Stimulated activated CD8-positive, alpha-beta memory T cell treated with anti-CD3 and anti-CD28 coated beads, Interleukin-2, amount 100 ng/mL, for 48 hours (primary cell): Measurements from ENCODE around the gene CCR9.
"Not testable (repeated sequence)": the region's sequence is repeated elsewhere in the genome, so short reads cannot be mapped to it uniquely, and the experiment has no call there.

Experiments
- DNase-seq, 2 donors: peaks; one replicate each; pipeline ENCODE4 v3.0.0-alpha.2; 2020; ENCODE audit warnings: low read depth in 2 of 2

CCR9 gene

GRCh38 chr3:45885979-45886705 is at the start of gene CCR9:
Gene CCR9 (plus strand): TSS chr3:45886543. CDS start chr3:45894934, 8,391 bp downstream.
- DNase-seq: no peak

GRCh38 chr3:45838466-45838865 is 47.9 kb upstream of the CCR9 start:
- no peak for DNase-seq

GRCh38 chr3:45841420-45841756 is 45.0 kb upstream of the CCR9 start:
- no peak for DNase-seq

GRCh38 chr3:45841757-45842491 is 44.4 kb upstream of the CCR9 start, which contains the start of gene LZTFL1:
Gene LZTFL1 (minus strand): TSS chr3:45842119. CDS start chr3:45841991, 128 bp downstream.
- peak; percentile 73 to 79 for DNase-seq

- no peak for DNase-seq
These were observed 43.3 kb upstream of the CCR9 start for GRCh38 chr3:45842851-45843625.

- no peak for DNase-seq
These were observed 41.7 kb upstream of the CCR9 start for GRCh38 chr3:45844616-45845015.

- no peak for DNase-seq
These were observed 38.0 kb upstream of the CCR9 start for GRCh38 chr3:45848392-45848791.

- no peak for DNase-seq
These were observed 33.5 kb upstream of the CCR9 start for GRCh38 chr3:45852828-45853227.

GRCh38 chr3:45856323-45856722 is 30.0 kb upstream of the CCR9 start:
- not testable (repeated sequence) for DNase-seq

- not testable (repeated sequence) for DNase-seq
These were observed 29.3 kb upstream of the CCR9 start for GRCh38 chr3:45857024-45857423.

GRCh38 chr3:45858809-45859543 is 27.4 kb upstream of the CCR9 start:
- no peak for DNase-seq

GRCh38 chr3:45860481-45860880 is 25.9 kb upstream of the CCR9 start:
- DNase-seq: no peak

GRCh38 chr3:45861043-45861719 is 25.2 kb upstream of the CCR9 start:
- DNase-seq: no peak

GRCh38 chr3:45864760-45865519 is 21.4 kb upstream of the CCR9 start:
- DNase-seq: peak in 1 of 2 donors; percentile 14

GRCh38 chr3:45865563-45865962 is 20.8 kb upstream of the CCR9 start:
- DNase-seq: no peak

GRCh38 chr3:45868213-45868612 is 18.1 kb upstream of the CCR9 start:
- no peak for DNase-seq

GRCh38 chr3:45868650-45869049 is 17.7 kb upstream of the CCR9 start:
- no peak for DNase-seq

GRCh38 chr3:45869638-45870037 is 16.7 kb upstream of the CCR9 start:
- DNase-seq: no peak

- peak; percentile 11 to 33 for DNase-seq
These were observed 16.2 kb upstream of the CCR9 start for GRCh38 chr3:45870099-45870498.

GRCh38 chr3:45871780-45872179 is 14.6 kb upstream of the CCR9 start:
- DNase-seq: no peak
